NT2/D1 (cell line): ENCODE measurements around the gene VSIG10L2.

Experiments
- DNase-seq: peaks from one replicate; pipeline ENCODE4 v3.0.0-alpha.2; 2011; ENCODE audit warnings: low read depth, low spot score
- H3K27me3 ChIP-seq: 2 replicates; pipeline ENCODE4 v1.6.0; 2011; ENCODE audit warnings: mild to moderate bottlenecking; ENCODE audit not compliant: insufficient read length, insufficient read depth
- H3K36me3 ChIP-seq: 2 replicates; pipeline ENCODE4 v1.6.1; 2011; ENCODE audit warnings: mild to moderate bottlenecking, low read length, mixed read lengths; ENCODE audit not compliant: insufficient read depth, insufficient read length
- H3K4me1 ChIP-seq: 2 replicates; pipeline ENCODE4 v1.5.1; 2011; ENCODE audit not compliant: insufficient read depth, insufficient read length
- H3K4me3 ChIP-seq: 2 replicates; pipeline ENCODE4 v1.5.1; 2011; ENCODE audit warnings: low read depth; ENCODE audit not compliant: insufficient read length
- H3K9ac ChIP-seq: 2 replicates; pipeline ENCODE4 v1.6.0; 2011; ENCODE audit warnings: low read depth; ENCODE audit not compliant: insufficient read length
- H3K9me3 ChIP-seq: 2 replicates; pipeline ENCODE4 v1.5.1; 2011; ENCODE audit warnings: mild to moderate bottlenecking, low read length; ENCODE audit not compliant: insufficient read depth
- SUZ12 ChIP-seq: IDR thresholded peaks from 2 replicates; pipeline ENCODE4 v1.6.1; 2011; ENCODE audit not compliant: insufficient read length, insufficient read depth; ENCODE audit errors: extremely low read depth
- YY1 ChIP-seq: IDR thresholded peaks from 2 replicates; pipeline ENCODE4 v1.6.1; 2011; ENCODE audit not compliant: insufficient read length, insufficient read depth
- ZNF274 ChIP-seq: IDR thresholded peaks from 2 replicates; pipeline ENCODE4 v1.6.1; 2011; ENCODE audit warnings: mild to moderate bottlenecking, low read depth, low read length

The VSIG10L2 gene

DNA sequence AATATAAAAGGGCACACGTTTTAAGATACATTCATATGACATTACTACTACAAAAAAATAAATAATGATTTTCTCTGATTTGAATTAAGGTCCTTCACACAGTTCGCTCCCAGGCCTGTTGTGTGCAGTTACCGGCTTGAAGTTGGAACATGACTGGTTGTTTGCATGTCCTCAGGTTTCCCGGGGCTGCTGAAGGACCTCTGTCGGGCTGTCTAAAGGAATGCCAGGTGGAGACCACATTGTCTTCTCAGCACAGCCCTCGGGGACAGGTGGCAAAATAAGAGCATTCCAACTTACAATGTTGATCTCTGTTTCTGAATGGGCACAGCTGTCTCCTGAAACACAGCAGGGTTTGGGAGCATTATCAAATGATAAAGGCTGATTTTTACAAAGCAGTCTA, 14.9 kb downstream of the VSIG10L2 start:
- TF ChIP-seq ZNF274: no peak
- TF ChIP-seq SUZ12: no peak
- TF ChIP-seq YY1: no peak
- H3K9me3 ChIP-seq: peaks cover 8% of the 10 kb centered on the region; the same call in 1 of the 2 replicates
- DNase-seq: no peak
- H3K36me3 ChIP-seq: peaks cover 4% of the 10 kb centered on the region
- no peak overlapping the region for H3K4me3 ChIP-seq
- H3K9ac ChIP-seq: no peak overlapping the region
- peaks cover 2% of the 10 kb centered on the region for H3K4me1 ChIP-seq
- H3K27me3 ChIP-seq: no peaks in the 10 kb centered on the region

DNA sequence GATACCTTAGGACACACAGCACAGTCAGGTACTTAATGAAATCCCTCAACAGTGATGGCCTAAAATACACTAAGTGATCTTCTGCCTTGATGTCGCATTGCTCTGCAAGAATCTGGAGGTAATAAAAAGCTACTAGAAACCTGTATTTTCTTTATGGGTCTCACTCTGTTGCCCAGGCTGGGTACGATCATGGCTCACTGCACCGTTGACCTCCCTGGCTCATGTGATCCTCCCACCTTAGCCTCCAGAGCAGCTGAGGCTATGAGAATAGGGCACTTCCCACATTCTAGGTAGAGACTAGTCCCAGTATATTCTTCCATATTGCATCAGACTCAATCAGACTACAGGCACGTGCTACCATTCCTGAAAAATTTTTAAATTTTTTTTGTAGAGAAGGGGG, 21.7 kb downstream of the VSIG10L2 start:
- DNase-seq: no peak
- no peak overlapping the region for H3K4me3 ChIP-seq
- no peaks in the 10 kb centered on the region for H3K27me3 ChIP-seq
- no peaks in the 10 kb centered on the region for H3K36me3 ChIP-seq
- no peaks in the 10 kb centered on the region for H3K4me1 ChIP-seq
- no peak for TF ChIP-seq SUZ12
- no peak for TF ChIP-seq ZNF274
- no peak for TF ChIP-seq YY1
- H3K9ac ChIP-seq: no peak overlapping the region
- peaks cover 8% of the 10 kb centered on the region; the same call in 1 of the 2 replicates for H3K9me3 ChIP-seq

- no peak for DNase-seq
- Histone ChIP-seq H3K4me1 (no peaks in the 10 kb centered on the region), H3K9ac (no peak overlapping the region), H3K36me3 (no peaks in the 10 kb centered on the region), H3K27me3 (no peaks in the 10 kb centered on the region), H3K4me3 (no peak overlapping the region), H3K9me3 (peaks cover under 1% of the 10 kb centered on the region; the same call in 1 of the 2 replicates)
- TF ChIP-seq ZNF274 (no peak), SUZ12 (no peak), YY1 (no peak)
These were observed 22.5 kb downstream of the VSIG10L2 start for GRCh38 chr11:125968354-125968753.

GRCh38 chr11:125971618-125972017, 25.8 kb downstream of the VSIG10L2 start:
- no peaks in the 10 kb centered on the region for H3K9me3 ChIP-seq
- no peak for TF ChIP-seq ZNF274
- DNase-seq: no peak

GRCh38 chr11:125974284-125974683, 28.4 kb downstream of the VSIG10L2 start:
- no peak overlapping the region for H3K4me3 ChIP-seq
- no peaks in the 10 kb centered on the region for H3K4me1 ChIP-seq
- DNase-seq: no peak
- H3K9me3 ChIP-seq: no peaks in the 10 kb centered on the region
- no peaks in the 10 kb centered on the region for H3K36me3 ChIP-seq
- H3K27me3 ChIP-seq: no peaks in the 10 kb centered on the region
- TF ChIP-seq YY1 (no peak), ZNF274 (no peak), SUZ12 (no peak)
- no peak overlapping the region for H3K9ac ChIP-seq

More at GRCh38 chr11:125971618-125972017, 25.8 kb downstream of the VSIG10L2 start:
- no peaks in the 10 kb centered on the region for H3K36me3 ChIP-seq
- H3K4me1 ChIP-seq: no peaks in the 10 kb centered on the region
- H3K9ac ChIP-seq: no peak overlapping the region
- no peaks in the 10 kb centered on the region for H3K27me3 ChIP-seq
- H3K4me3 ChIP-seq: no peak overlapping the region

GRCh38 chr11:125975634-125976033, 29.8 kb downstream of the VSIG10L2 start:
- Histone ChIP-seq H3K36me3 (peaks cover 3% of the 10 kb centered on the region), H3K9me3 (no peaks in the 10 kb centered on the region), H3K9ac (no peak overlapping the region), H3K4me3 (no peak overlapping the region), H3K4me1 (peaks cover 2% of the 10 kb centered on the region), H3K27me3 (no peaks in the 10 kb centered on the region)
- DNase-seq: no peak
- TF ChIP-seq SUZ12 (no peak), ZNF274 (no peak)

DNA sequence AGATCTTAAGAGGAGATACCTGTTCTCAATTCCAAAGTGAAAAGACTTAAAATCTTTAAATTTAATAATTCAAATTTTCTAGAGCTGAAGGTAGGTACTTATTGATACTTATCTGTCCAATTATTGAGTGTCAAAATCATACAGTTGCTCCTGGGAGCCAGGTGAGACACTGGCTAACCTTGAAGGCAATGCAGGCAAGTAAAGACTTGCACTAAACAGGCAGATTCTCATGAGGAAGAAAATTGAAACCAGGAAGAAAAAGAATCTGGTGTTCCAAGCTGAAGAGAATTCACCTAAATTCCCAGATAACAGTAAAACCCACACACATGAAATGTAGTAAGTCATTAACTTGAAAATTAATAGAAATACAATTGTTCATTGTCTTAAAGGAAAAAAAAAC, 30.3 kb downstream of the VSIG10L2 start:
- Histone ChIP-seq H3K9me3 (no peaks in the 10 kb centered on the region), H3K4me3 (no peak overlapping the region), H3K36me3 (peaks cover 3% of the 10 kb centered on the region), H3K27me3 (no peaks in the 10 kb centered on the region), H3K9ac (no peak overlapping the region), H3K4me1 (peaks cover 2% of the 10 kb centered on the region)
- no peak for DNase-seq
- TF ChIP-seq YY1: no peak
- TF ChIP-seq ZNF274: no peak
- no peak for TF ChIP-seq SUZ12

DNA sequence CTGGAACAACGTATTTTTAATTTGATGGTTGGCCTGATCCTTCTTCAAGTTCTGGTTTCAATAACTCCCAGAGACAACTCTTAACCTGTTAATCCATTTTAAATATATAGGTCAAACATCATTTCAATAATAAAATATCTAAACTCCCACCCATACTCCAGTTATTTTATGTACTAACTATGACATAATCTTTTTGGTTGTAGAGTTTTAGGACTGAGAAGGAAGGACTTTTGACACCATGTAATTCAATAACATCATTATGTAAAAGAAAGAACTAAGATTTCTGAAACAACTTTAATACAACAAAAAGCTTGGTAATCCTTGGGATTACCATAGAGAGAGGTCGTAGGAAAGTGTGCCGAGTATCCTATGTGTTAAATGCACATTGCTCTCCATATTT, 31.5 kb downstream of the VSIG10L2 start:
- Histone ChIP-seq H3K4me3 (no peak overlapping the region), H3K36me3 (peaks cover 3% of the 10 kb centered on the region), H3K9ac (no peak overlapping the region), H3K4me1 (peaks cover 2% of the 10 kb centered on the region), H3K9me3 (no peaks in the 10 kb centered on the region), H3K27me3 (no peaks in the 10 kb centered on the region)
- TF ChIP-seq YY1: no peak
- DNase-seq: no peak
